Neural progenitor cell (in vitro differentiated cells): ENCODE measurements around the gene ATXN7L1. TPM values are rescaled to one million over a fixed set of nuclear protein-coding genes. Genes with fewer than 3 reads are reported as not detected.
A peak's percentile ranks its signal among the peaks of the same experiment; 100 is the strongest.

Source experiments
- DNase-seq: peaks from one replicate; pipeline ENCODE4 v3.0.0-alpha.2; 2016; ENCODE audit warnings: low spot score
- H2AFZ ChIP-seq: fragments of 200-600 bp; sonication (generic); replicated peaks from 2 replicates; pipeline ENCODE4 v1.6.1; 2016; ENCODE audit warnings: antibody characterized with exemption
- H3F3A ChIP-seq: fragments of 200-600 bp; sonication (generic); 2 replicates; pipeline ENCODE4 v1.6.1; 2016; ENCODE audit warnings: antibody characterized with exemption, low read depth
- H3K27ac ChIP-seq: fragments of 200-600 bp; sonication (generic); 2 replicates; pipeline ENCODE4 v1.5.1; 2016; ENCODE audit warnings: mild to moderate bottlenecking
- H3K27me3 ChIP-seq: fragments of 200-600 bp; sonication (generic); 2 replicates; pipeline ENCODE4 v1.6.1; 2016; ENCODE audit warnings: mild to moderate bottlenecking, moderate library complexity
- H3K36me3 ChIP-seq: fragments of 200-600 bp; sonication (generic); 2 replicates; pipeline ENCODE4 v1.5.1; 2016
- H3K4me1 ChIP-seq: fragments of 200-600 bp; sonication (generic); 2 replicates; pipeline ENCODE4 v1.6.1; 2016; ENCODE audit warnings: mixed run types
- H3K4me2 ChIP-seq: fragments of 200-600 bp; sonication (generic); 2 replicates; pipeline ENCODE4 v1.6.1; 2016
- H3K4me3 ChIP-seq: fragments of 200-600 bp; sonication (generic); 2 replicates; pipeline ENCODE4 v1.5.1; 2016
- H3K79me2 ChIP-seq: fragments of 200-600 bp; sonication (generic); 2 replicates; pipeline ENCODE4 v1.6.1; 2016; ENCODE audit warnings: low read depth
- H3K9ac ChIP-seq: fragments of 200-600 bp; sonication (generic); 2 replicates; pipeline ENCODE4 v1.6.1; 2016
- H3K9me3 ChIP-seq: fragments of 200-600 bp; sonication (generic); 2 replicates; pipeline ENCODE4 v1.5.1; 2016; ENCODE audit warnings: low read depth
- H4K20me1 ChIP-seq: fragments of 200-600 bp; sonication (generic); 2 replicates; pipeline ENCODE4 v1.6.1; 2016; ENCODE audit warnings: low read depth
- H3K27ac Mint-ChIP-seq: 3 replicates; pipeline ENCODE4 v1.8.0; 2021; ENCODE audit warnings: mixed read lengths
- H3K27me3 Mint-ChIP-seq: 2 replicates; pipeline ENCODE4 v1.8.0; 2022; ENCODE audit warnings: low read depth, mild to moderate bottlenecking, inconsistent platforms, moderate library complexity, mixed read lengths; ENCODE audit not compliant: insufficient read depth
- H3K36me3 Mint-ChIP-seq: 3 replicates; pipeline ENCODE4 v1.8.0; 2021; ENCODE audit warnings: mixed read lengths
- H3K4me1 Mint-ChIP-seq: 3 replicates; pipeline ENCODE4 v1.8.0; 2021; ENCODE audit warnings: mixed read lengths
- H3K4me3 Mint-ChIP-seq: 3 replicates; pipeline ENCODE4 v1.8.0; 2021; ENCODE audit warnings: mild to moderate bottlenecking, moderate library complexity, mixed read lengths
- H3K9me3 Mint-ChIP-seq: 3 replicates; pipeline ENCODE4 v1.8.0; 2020; ENCODE audit warnings: mixed read lengths
- CTCF ChIP-seq: fragments of 200-600 bp; sonication (generic); IDR thresholded peaks from 2 replicates; pipeline ENCODE4 v1.5.1; 2017; ENCODE audit warnings: antibody characterized with exemption, mild to moderate bottlenecking
- EZH2 ChIP-seq: fragments of 200-600 bp; sonication (generic); IDR thresholded peaks from 2 replicates; pipeline ENCODE4 v1.6.1; 2017; ENCODE audit warnings: antibody characterized with exemption, mild to moderate bottlenecking, moderate library complexity
- EZH2phosphoT487 ChIP-seq: fragments of 200-600 bp; sonication (generic); IDR thresholded peaks from 2 replicates; pipeline ENCODE4 v1.6.1; 2017; ENCODE audit warnings: antibody characterized with exemption
- total RNA-seq: library from RNA; depleted of rRNA; stranded (reverse); fragments of >200 nt; gene quantifications from 2 replicates; pipeline ENCODE4 v1.2.3, GENCODE V29; 2015; ENCODE audit warnings: low replicate concordance

The ATXN7L1 gene
- total RNA-seq, 1 donor from 2014 or later, result 5.9 TPM

GRCh38 chr7:105589356-105590077, 286.9 kb downstream of the ATXN7L1 start:
- H3K36me3 Mint-ChIP-seq, result no peaks in the 10 kb centered on the region
- Histone ChIP-seq H4K20me1 (no peaks in the 10 kb centered on the region), H3K4me3 (no peak overlapping the region), H3K27me3 (no peaks in the 10 kb centered on the region), H3F3A (no peaks in the 10 kb centered on the region), H3K9ac (no peak overlapping the region), H2AFZ (peak overlapping the region; percentile 83), H3K9me3 (no peaks in the 10 kb centered on the region), H3K27ac (no peak overlapping the region), H3K36me3 (no peaks in the 10 kb centered on the region), H3K4me1 (no peaks in the 10 kb centered on the region), H3K4me2 (no peak overlapping the region), H3K79me2 (no peaks in the 10 kb centered on the region)
- peaks cover 5% of the 10 kb centered on the region for H3K9me3 Mint-ChIP-seq
- peak; percentile 80 for DNase-seq
- TF ChIP-seq CTCF (peak; percentile 71), EZH2phosphoT487 (no peak)
- peaks cover 10% of the 10 kb centered on the region for H3K27me3 Mint-ChIP-seq
- peaks cover 10% of the 10 kb centered on the region for H3K4me1 Mint-ChIP-seq
- no peak overlapping the region for H3K4me3 Mint-ChIP-seq
- no peak overlapping the region for H3K27ac Mint-ChIP-seq

GRCh38 chr7:105587909-105588635, 288.3 kb downstream of the ATXN7L1 start:
- Mint-ChIP-seq H3K4me3 (no peak overlapping the region), H3K27me3 (peaks cover 11% of the 10 kb centered on the region), H3K9me3 (peaks cover 9% of the 10 kb centered on the region), H3K4me1 (peaks cover 10% of the 10 kb centered on the region), H3K36me3 (no peaks in the 10 kb centered on the region), H3K27ac (no peak overlapping the region)
- H3K4me2 ChIP-seq, result no peak overlapping the region
- DNase-seq, result no peak
- no peaks in the 10 kb centered on the region for H3K79me2 ChIP-seq
- H3F3A ChIP-seq, result no peaks in the 10 kb centered on the region
- no peak for TF ChIP-seq EZH2phosphoT487
- no peak for TF ChIP-seq CTCF
- TF ChIP-seq EZH2, result no peak
- H3K4me3 ChIP-seq, result no peak overlapping the region
- H4K20me1 ChIP-seq, result no peaks in the 10 kb centered on the region
- no peaks in the 10 kb centered on the region for H3K27me3 ChIP-seq
- H3K9me3 ChIP-seq, result no peaks in the 10 kb centered on the region
- H3K36me3 ChIP-seq, result no peaks in the 10 kb centered on the region
- H2AFZ ChIP-seq, result no peak overlapping the region
- no peak overlapping the region for H3K9ac ChIP-seq
- H3K27ac ChIP-seq, result no peak overlapping the region
- H3K4me1 ChIP-seq, result no peaks in the 10 kb centered on the region

GRCh38 chr7:105585850-105586500, 290.4 kb downstream of the ATXN7L1 start:
- no peak overlapping the region for H3K4me3 ChIP-seq
- TF ChIP-seq EZH2 (no peak), CTCF (no peak), EZH2phosphoT487 (no peak)
- peaks cover 5% of the 10 kb centered on the region for H3K4me1 ChIP-seq
- Mint-ChIP-seq H3K9me3 (peaks cover 9% of the 10 kb centered on the region), H3K4me3 (no peak overlapping the region), H3K27me3 (peaks cover 11% of the 10 kb centered on the region), H3K27ac (peak overlapping the region; percentile 3), H3K4me1 (peaks cover 22% of the 10 kb centered on the region), H3K36me3 (no peaks in the 10 kb centered on the region)
- no peaks in the 10 kb centered on the region for H3K36me3 ChIP-seq
- DNase-seq, result no peak
- no peak overlapping the region for H3K4me2 ChIP-seq
- H4K20me1 ChIP-seq, result no peaks in the 10 kb centered on the region
- H3K27ac ChIP-seq, result no peak overlapping the region
- no peaks in the 10 kb centered on the region for H3K79me2 ChIP-seq
- H3K9ac ChIP-seq, result no peak overlapping the region
- no peaks in the 10 kb centered on the region for H3K27me3 ChIP-seq
- no peak overlapping the region for H2AFZ ChIP-seq
- peaks cover 2% of the 10 kb centered on the region for H3F3A ChIP-seq
- no peaks in the 10 kb centered on the region for H3K9me3 ChIP-seq
